GM18867 (cell line): ENCODE measurements around the gene KRTAP9-4.
"Not testable (repeated sequence)": the region's sequence is repeated elsewhere in the genome, so short reads cannot be mapped to it uniquely, and the experiment has no call there.

Experiments
- ATAC-seq: cut with Tn5 transposase; IDR thresholded peaks from one replicate; pipeline ENCODE4 v1.9.1; 2021; ENCODE audit warnings: mild to moderate bottlenecking, moderate library complexity; ENCODE audit not compliant: unreplicated experiment

The KRTAP9-4 gene

DNA sequence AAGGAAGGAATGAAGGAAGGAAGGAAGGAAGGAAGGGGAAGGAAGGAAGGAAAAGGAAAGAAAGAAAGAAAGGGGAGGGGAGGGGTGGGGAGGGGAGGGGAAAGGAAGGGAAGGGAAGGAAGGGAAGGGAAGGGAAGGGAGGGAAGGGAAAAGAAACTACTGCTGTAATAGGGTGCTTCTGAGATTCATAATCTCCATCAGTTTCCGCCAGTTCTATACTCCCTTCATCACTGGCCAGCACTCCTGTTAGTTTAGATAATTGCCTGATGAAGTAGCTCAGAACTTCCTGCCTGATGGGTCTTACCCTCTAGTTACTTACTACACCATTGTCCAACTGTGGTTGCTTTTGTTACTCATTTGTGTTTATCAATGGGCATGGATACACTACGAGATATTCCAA is 13.7 kb downstream of the KRTAP9-4 start:
- no peak for ATAC-seq

DNA sequence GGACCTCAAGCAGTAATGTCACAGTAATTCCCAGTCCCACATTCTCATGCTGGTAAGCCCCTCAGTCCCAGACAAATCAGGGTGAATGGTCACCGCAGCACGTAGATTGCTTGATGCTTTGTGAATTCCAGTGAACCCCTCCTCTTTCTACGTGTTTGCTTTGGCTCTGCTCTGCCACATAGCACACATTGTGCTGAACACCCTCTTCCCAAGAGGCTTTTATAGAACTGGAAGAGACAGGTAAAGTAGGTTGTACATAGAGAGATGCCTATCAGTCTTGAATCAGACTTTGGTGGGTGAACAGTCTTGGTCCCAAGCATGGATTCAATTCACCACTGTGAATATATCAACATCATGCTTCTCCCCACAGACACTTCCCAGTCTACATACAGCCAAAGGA is 15.1 kb downstream of the KRTAP9-4 start:
- ATAC-seq: no peak

DNA sequence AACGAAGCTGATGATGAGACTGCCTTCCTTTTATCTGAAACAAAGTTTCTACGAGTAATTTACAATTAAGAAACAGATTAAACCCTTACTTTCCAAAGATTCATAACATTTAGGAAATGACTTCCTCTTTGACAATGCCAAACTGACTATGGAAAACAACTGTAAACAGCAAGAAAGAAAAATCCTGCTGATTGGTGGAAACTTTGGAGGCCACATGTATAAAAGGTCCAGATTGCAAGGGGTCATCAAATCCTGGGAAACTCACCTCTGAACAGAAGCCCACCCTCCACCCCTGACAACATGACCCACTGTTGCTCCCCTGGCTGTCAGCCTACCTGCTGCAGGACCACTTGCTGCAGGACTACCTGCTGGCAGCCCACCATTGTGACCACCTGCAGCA is 15.6 kb downstream of the KRTAP9-4 start, which contains the start of gene KRTAP9-6:
KRTAP9-6 (plus strand) TSS at position 301 of the 400 bp plus-strand sequence; CDS start at position 301, 0 bp downstream.
- no peak for ATAC-seq

DNA sequence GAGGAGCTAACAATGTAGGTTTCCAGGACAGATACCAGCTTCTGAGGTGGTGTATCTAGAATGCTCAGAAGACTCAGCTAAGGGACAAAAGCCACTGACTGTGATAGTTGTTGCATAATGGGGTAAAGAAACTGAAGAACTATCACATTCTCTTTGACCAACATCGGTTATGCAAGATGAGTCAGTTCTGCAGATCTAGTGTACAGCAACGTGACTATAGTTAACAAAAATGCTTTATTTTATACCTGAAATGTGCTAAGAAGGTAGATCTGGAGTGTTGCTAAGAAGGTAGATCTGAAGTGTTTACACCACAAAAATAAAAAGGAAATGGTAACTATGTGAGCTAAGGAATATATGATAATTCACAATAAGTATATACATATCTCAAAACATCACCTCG is 18.2 kb downstream of the KRTAP9-4 start:
- ATAC-seq: no peak

DNA sequence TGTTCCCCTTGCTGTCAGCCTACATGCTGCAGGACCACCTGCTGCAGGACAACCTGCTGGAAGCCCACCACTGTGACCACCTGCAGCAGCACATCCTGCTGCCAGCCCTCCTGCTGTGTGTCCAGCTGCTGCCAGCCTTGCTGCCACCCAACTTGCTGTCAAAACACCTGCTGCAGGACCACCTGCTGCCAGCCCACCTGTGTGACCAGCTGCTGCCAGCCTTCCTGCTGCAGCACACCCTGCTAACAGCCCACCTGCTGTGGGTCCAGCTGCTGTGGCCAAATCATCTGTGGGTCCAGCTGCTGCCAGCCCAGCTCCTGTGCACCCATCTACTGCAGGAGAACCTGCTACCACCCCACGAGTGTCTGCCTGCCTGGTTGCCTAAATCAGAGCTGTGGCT is 21.8 kb downstream of the KRTAP9-4 start:
- ATAC-seq: not testable (repeated sequence)

DNA sequence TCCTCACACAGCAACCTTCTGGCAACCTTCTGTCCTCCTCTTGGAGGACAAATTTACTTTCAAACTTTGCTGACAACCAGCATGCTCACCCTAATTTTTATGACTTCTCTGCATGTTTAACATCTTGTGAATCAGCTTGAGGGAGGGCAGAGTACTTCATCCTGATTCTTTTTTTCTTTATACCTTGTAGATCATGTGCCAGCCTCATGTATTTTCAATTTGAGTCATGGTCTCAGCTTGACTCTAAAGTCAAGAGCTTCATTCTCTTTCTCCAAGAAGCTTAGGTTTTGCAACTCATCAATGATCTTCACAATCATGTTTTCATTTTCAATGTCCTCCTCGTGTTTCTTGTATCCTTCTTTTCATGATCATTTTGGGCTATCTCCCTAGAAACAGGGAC is 22.4 kb downstream of the KRTAP9-4 start:
- no peak for ATAC-seq

DNA sequence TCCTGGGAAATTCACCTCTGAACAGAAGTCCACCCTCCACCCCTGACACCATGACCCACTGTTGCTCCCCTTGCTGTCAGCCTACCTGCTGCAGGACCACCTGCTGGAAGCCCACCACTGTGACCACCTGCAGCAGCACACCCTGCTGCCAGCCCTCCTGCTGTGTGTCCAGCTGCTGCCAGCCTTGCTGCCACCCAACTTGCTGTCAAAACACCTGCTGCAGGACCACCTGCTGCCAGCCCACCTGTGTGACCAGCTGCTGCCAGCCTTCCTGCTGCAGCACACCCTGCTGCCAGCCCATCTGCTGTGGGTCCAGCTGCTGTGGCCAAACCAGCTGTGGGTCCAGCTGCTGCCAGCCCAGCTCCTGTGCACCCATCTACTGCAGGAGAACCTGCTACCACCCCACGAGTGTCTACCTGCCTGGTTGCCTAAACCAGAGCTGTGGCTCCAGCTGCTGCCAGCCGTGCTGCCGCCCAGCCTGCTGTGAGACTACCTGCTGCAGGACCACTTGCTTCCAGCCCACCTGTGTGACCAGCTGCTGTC is 26.2 kb downstream of the KRTAP9-4 start, which contains the start of gene KRTAP9-7:
KRTAP9-7 (plus strand) TSS at position 51 of the 543 bp plus-strand sequence; CDS start at position 51, 0 bp downstream.
- not testable (repeated sequence) for ATAC-seq

DNA sequence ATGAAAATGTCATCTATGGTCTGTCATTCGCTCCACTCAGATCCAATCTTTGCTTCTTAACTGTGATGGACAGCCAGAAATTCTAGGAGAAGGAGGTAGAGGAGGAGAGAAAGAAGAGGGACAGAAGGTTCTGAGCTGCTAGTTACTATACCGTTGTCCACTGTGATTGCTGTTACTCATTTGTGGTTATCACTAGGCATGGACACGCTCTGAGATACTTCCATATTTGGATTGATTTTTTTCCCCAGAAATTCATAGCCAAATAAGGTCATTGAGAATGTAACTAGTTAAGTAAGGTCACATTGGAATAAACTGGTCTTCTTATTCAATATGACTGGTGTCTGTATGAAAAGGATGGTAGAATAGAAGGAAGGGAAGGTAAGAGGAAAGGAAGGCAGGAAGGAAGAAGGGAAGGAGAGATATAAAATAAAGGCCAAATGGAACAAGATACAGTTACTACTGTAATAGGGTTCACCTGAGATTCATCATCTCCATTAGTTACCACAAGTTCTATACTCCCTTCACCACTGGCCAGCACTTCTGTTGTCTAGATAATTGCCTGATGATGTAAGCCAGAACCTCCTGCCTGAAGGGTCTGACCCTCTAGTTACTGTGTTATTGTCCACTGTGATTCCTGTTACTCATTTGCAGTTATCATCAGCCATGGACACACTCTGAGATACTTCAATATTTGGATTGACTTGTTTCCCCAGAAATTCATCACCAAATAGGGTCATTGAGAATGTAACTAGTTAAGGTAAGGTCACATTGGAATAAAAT is 28.9 kb downstream of the KRTAP9-4 start:
- no peak for ATAC-seq

DNA sequence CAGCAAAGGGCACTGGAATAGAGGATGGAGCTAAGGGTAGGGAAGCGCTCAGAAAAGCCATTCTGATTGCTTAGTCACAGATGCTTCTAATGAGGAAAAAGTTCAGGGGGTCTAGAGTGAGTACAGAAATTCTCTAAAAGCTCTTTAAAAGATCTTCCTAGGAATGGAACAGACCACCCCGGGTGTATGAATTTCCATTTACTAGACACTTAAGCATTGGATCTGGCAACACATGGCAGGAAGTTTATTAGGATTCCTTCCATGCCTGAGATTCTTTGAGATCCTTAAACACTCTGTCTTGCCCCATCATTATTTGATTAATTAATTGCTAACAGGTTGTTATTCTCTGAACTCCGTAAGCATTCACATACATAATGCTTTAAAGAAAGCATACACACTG is 34.6 kb downstream of the KRTAP9-4 start:
- no peak for ATAC-seq

DNA sequence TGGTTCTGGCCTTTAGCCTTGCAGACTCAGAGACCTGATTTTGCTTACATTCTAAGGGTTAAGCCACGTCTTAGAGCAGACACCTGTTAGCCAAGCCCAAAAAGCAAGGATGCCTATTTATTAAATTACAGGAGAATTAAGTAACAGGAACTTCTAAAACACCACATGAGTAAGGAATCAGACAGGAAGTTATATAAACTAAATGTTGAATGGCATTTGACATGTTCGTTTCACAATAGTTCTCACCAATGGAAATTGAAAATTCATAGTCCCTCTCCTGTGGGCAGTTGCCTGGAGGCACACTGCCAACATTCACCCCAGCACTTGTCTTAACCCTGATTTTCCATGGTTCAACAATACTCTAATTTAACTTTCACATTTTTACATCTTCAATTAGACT is 35.1 kb downstream of the KRTAP9-4 start:
- ATAC-seq: no peak

DNA sequence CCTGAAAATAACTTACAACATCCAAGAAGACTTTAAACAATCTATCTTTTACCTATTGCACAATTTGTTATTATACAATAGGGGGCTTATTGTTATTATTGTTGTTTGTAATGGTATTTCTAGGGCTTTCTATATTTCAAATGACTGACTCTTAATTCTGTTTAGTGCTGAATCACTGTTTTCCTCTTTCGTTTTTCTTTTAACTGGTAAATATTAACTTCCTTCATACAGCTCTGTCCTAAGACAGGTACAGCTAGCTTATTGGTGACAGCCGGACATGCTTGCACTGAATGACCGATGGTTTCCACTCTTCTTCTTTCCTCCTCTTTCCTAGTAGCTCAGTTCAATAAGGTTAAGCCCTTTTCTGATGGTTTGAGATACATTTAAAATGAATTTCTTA is 37.6 kb downstream of the KRTAP9-4 start:
- ATAC-seq: no peak

DNA sequence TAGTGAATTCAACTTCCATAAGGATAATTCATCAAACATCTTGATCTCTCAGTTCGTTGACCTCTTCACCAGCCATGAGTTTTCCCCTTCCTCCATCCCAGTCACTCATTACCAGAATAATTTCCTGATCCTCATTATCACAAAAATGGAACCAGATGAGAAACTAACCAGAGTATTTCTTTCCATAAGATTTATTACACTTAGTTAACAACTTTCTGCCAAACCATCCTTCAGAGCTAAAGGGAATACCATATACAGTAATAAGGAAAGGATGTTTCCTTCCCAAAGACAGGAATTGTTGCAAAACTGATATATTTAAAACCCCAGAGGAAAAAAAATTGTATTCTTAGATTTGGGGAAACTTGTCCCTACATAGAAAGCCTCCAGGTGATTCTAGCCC is 44.5 kb downstream of the KRTAP9-4 start:
- no peak for ATAC-seq

DNA sequence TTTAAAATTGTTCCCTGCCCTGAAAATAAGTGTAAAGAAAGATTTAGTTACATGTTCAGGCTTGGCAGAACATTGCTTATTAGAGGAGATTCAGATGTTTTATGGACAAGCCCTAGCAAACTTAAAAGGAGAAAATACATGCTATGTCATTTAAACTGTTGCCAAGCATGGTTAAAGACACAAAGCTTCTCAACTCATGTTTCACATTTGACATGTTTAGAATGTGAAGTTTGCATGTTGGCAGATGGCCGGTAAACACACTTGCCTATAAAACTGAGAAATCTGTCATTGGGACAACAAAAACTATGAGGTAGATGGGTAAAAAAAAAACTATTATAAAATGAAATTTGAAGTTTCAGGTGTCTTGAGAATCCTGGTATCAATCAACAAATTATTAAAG is 47.4 kb downstream of the KRTAP9-4 start:
- ATAC-seq: no peak

DNA sequence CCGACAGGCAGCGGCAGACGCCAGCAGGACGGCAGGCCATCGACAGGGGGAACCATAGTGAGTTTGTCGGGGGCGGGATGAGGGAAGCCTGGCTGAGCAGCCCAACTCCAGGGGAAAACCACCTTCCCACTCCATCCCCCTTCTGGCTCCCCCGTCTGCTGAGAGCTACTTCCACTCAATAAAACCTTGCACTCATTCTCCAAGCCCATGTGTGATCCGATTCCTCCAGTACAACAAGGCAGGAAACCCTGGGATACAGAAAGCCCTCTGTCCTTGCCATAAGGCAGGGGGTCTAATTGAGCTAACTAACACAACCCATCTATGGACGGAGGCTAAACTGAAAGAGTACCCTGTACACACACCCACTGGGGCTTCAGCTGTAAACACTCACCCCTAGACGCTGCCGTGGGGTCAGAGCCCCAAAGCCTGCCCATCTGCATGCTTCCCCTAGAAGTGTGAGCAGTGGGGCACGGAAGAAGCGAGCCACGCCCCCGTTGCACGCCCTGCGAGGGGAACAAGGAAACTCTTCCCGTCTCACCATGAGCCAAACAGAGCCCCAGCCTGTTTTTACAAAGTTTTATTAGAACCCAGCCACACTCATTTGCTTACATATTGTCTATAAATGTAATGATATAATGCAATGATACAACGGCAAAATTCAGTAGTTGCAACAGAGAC is 49.1 kb downstream of the KRTAP9-4 start:
- no peak for ATAC-seq
